ENCODE results near the gene RPP40. TPM values are rescaled to one million over a fixed set of nuclear protein-coding genes. Genes with fewer than 3 reads are reported as not detected.

Gene RPP40
- total and polyA plus RNA-seq, 2 of the 8 experiments (the other 6 are each of a cell fraction or from before 2014, with no cell fraction given) = 7.0 to 15.7 TPM

- no peak overlapping the region for H3K4me3 ChIP-seq (ENCODE audit: extremely low read depth in 1 of 4, insufficient read depth in 2 of 4, low read depth in 3 of 4, low read length in 4 of 4)
- no peaks in the 10 kb centered on the region for H3K79me2 ChIP-seq (ENCODE audit: control insufficient read depth in 1 of 2, insufficient read depth in 2 of 2, low read length in 2 of 2)
- no peak overlapping the region for H2AK5ac ChIP-seq (ENCODE audit: low read depth, low read length)
- FAIRE-seq (no peak), DNase-seq (ENCODE audit: low read depth in 1 of 2, low spot score in 2 of 2) (no peak)
- H3K4ac ChIP-seq (replicated peaks; ENCODE audit: insufficient read length, low read depth, low read length) = no peak overlapping the region
- ChIA-PET POLR2A (ENCODE audit: partially characterized antibody) (no interaction called here), CTCF (ENCODE audit: partially characterized antibody) (interaction anchor here (0.6 to 2.1 kb wide), 3 partner anchors 15 to 646 kb away, joined by 3 to 9 read pairs (median 3); no protein-coding TSS in a partner anchor)
- H2BK120ac ChIP-seq (replicated peaks; ENCODE audit: low read depth, low read length) = no peak overlapping the region
- no peak overlapping the region for H3K18ac ChIP-seq (ENCODE audit: extremely low read depth, low read length)
- no peak overlapping the region for H3K56ac ChIP-seq (replicated peaks; ENCODE audit: insufficient read length, low read depth, low read length)
- no peaks in the 10 kb centered on the region for H3K27me3 ChIP-seq (replicated peaks in 1 of 4; ENCODE audit: control insufficient read depth in 3 of 4, extremely low read depth in 1 of 4, insufficient read depth in 3 of 4, low read length in 3 of 4)
- 84% methylated on average over 8 of the region's 8 CpGs; no CpG with 5 or more reads in 1 of the 2 experiments for WGBS, 2 experiments (ENCODE audit: extremely low coverage in 1 of 2, insufficient coverage in 1 of 2, insufficient read length in 1 of 2, insufficient replicate concordance in 2 of 2, low coverage in 1 of 2, low lambda C conversion rate in 2 of 2, missing lambda C conversion rate in 1 of 2)
- no peak overlapping the region for H3K14ac ChIP-seq (ENCODE audit: insufficient read length)
- H3K23ac ChIP-seq (ENCODE audit: insufficient read length) = no peak overlapping the region
- H4K5ac ChIP-seq (ENCODE audit: insufficient read length, low read depth, low read length) = no peak overlapping the region
- no peaks in the 10 kb centered on the region; a peak in 1 of 8 replicates for H3K36me3 ChIP-seq (ENCODE audit: control insufficient read depth in 2 of 4, insufficient read depth in 4 of 4, low read length in 3 of 4)
- no peak overlapping the region for H3K4me2 ChIP-seq (ENCODE audit: insufficient read depth in 1 of 2, low read depth in 2 of 2, low read length in 2 of 2)
- H2BK12ac ChIP-seq (ENCODE audit: low read depth, low read length) = no peak overlapping the region
- no peaks in the 10 kb centered on the region for H3K4me1 ChIP-seq (replicated peaks in 1 of 4; ENCODE audit: control insufficient read depth in 3 of 4, insufficient read depth in 4 of 4, low read length in 3 of 4)
- no peak overlapping the region for H3K27ac ChIP-seq (ENCODE audit: low read depth, low read length)
- H3K9ac ChIP-seq (replicated peaks in 1 of 4; ENCODE audit: extremely low read depth in 1 of 4, low read depth in 3 of 4, low read length in 3 of 4) = no peak overlapping the region
- H3K23me2 ChIP-seq (ENCODE audit: low read depth, low read length) = no peaks in the 10 kb centered on the region
- no peaks in the 10 kb centered on the region for H3K79me1 ChIP-seq (ENCODE audit: low read depth, low read length)
- no peak overlapping the region for H2AFZ ChIP-seq (ENCODE audit: low read length)
- no peak overlapping the region for H2BK20ac ChIP-seq (ENCODE audit: low read length)
- no peak overlapping the region for H2BK15ac ChIP-seq (ENCODE audit: low read length)
- H4K91ac ChIP-seq (replicated peaks; ENCODE audit: insufficient read length, low read length) = no peak overlapping the region
- H4K20me1 ChIP-seq (replicated peaks in 1 of 2; ENCODE audit: control insufficient read depth in 1 of 2, insufficient read depth in 2 of 2, low read length in 2 of 2) = no peaks in the 10 kb centered on the region
- peaks cover 2 to 5% of the 10 kb centered on the region in 2 experiments; a peak in 2 of 4 replicates for H3K9me3 ChIP-seq (ENCODE audit: insufficient read depth in 2 of 2, low read depth in 1 of 2, low read length in 1 of 2)
- H4K8ac ChIP-seq (ENCODE audit: extremely low read depth, insufficient read depth, low read length) = no peak overlapping the region
- no peak overlapping the region for H2BK5ac ChIP-seq (ENCODE audit: low read depth, low read length)
- TF ChIP-seq BCL11A (IDR thresholded peaks at IDR 0.05; ENCODE audit: low read depth in 2 of 2, low read length in 2 of 2) (no peak), ATF3 (IDR thresholded peaks at IDR 0.05; ENCODE audit: insufficient read depth, low read depth, low read length) (no peak), SP2 (IDR thresholded peaks at IDR 0.05; ENCODE audit: low read length) (no peak), BACH1 (IDR thresholded peaks at IDR 0.05; ENCODE audit: low read length) (no peak), KDM4A (IDR thresholded peaks at IDR 0.05; ENCODE audit: low read depth, low read length, severe bottlenecking) (no peak), PHF8 (conservative IDR thresholded peaks at IDR 0.05; ENCODE audit: low read depth, low read length) (no peak), CBX5 (IDR thresholded peaks at IDR 0.05; ENCODE audit: low read depth, low read length) (no peak), JUN (IDR thresholded peaks at IDR 0.05; ENCODE audit: low read depth, low read length) (no peak), CHD1 (IDR thresholded peaks at IDR 0.05; ENCODE audit: low read depth, low read length) (no peak), JUND (IDR thresholded peaks at IDR 0.05; ENCODE audit: low read length) (no peak), CTCF (IDR thresholded peaks at IDR 0.05; ENCODE audit: control extremely low read depth in 1 of 3, insufficient read depth in 1 of 3, low read depth in 1 of 3, low read length in 3 of 3) (no peak), TCF12 (IDR thresholded peaks at IDR 0.05; ENCODE audit: low read depth, low read length) (no peak)
These were observed 41.6 kb upstream of the RPP40 start for GRCh38 chr6:5045416-5045815.
